Measurements from ENCODE around the gene LPAR1. TPM values are rescaled to one million over a fixed set of nuclear protein-coding genes. Genes with fewer than 3 reads are reported as not detected.
"Not testable (repeated sequence)": the region's sequence is repeated elsewhere in the genome, so short reads cannot be mapped to it uniquely, and the experiment has no call there.

LPAR1 gene
- 33.3 and 33.8 TPM in 2 replicates for total RNA-seq (2014; rRNA removed; shearing (Covaris generic))

- DNase-seq (ENCODE audit: low read depth) = peak; percentile 58
Observed at GRCh38 chr9:111038331-111039230, at the start of gene LPAR1. Gene LPAR1, minus strand, starts transcription at chr9:111038470. Its CDS starts 66,353 bp downstream, at chr9:110972117.

- peak; percentile 24 for DNase-seq (ENCODE audit: low read depth)
Observed at GRCh38 chr9:111078391-111079038, 40.2 kb upstream of the LPAR1 start.

GRCh38 chr9:111076519-111076918, 38.2 kb upstream of the LPAR1 start:
- no peak for DNase-seq (ENCODE audit: low read depth)

GRCh38 chr9:111076042-111076441, 37.8 kb upstream of the LPAR1 start:
- DNase-seq (ENCODE audit: low read depth) = no peak

GRCh38 chr9:111074395-111074794, 36.1 kb upstream of the LPAR1 start:
- no peak for DNase-seq (ENCODE audit: low read depth)

- peak; percentile 65 for DNase-seq (ENCODE audit: low read depth)
Observed at GRCh38 chr9:111069183-111069582, 30.9 kb upstream of the LPAR1 start.

- DNase-seq (ENCODE audit: low read depth) = no peak
Observed at GRCh38 chr9:111068771-111069170, 30.5 kb upstream of the LPAR1 start.

- DNase-seq (ENCODE audit: low read depth) = no peak
Observed at GRCh38 chr9:111068383-111068730, 30.1 kb upstream of the LPAR1 start.

- DNase-seq (ENCODE audit: low read depth) = no peak
Observed at GRCh38 chr9:111066468-111066867, 28.2 kb upstream of the LPAR1 start.

GRCh38 chr9:111065414-111065813, 27.1 kb upstream of the LPAR1 start:
- DNase-seq (ENCODE audit: low read depth) = no peak

- DNase-seq (ENCODE audit: low read depth) = no peak
Observed at GRCh38 chr9:111064160-111064837, 26.0 kb upstream of the LPAR1 start.

- no peak for DNase-seq (ENCODE audit: low read depth)
Observed at GRCh38 chr9:111063332-111063731, 25.1 kb upstream of the LPAR1 start.

GRCh38 chr9:111058166-111058565, 19.9 kb upstream of the LPAR1 start:
- no peak for DNase-seq (ENCODE audit: low read depth)

- no peak for DNase-seq (ENCODE audit: low read depth)
Observed at GRCh38 chr9:111056538-111056937, 18.3 kb upstream of the LPAR1 start.

- DNase-seq (ENCODE audit: low read depth) = peak; percentile 64
Observed at GRCh38 chr9:111052791-111053190, 14.5 kb upstream of the LPAR1 start.

- peak; percentile 46 for DNase-seq (ENCODE audit: low read depth)
Observed at GRCh38 chr9:111051400-111051799, 13.1 kb upstream of the LPAR1 start.

GRCh38 chr9:111050819-111051218, 12.5 kb upstream of the LPAR1 start:
- DNase-seq (ENCODE audit: low read depth) = peak; percentile 47

GRCh38 chr9:111047287-111047686, 9.0 kb upstream of the LPAR1 start:
- DNase-seq (ENCODE audit: low read depth) = not testable (repeated sequence)

- DNase-seq (ENCODE audit: low read depth) = peak; percentile 65
Observed at GRCh38 chr9:111041902-111042301, 3.6 kb upstream of the LPAR1 start.

GRCh38 chr9:111040494-111040893, 2.2 kb upstream of the LPAR1 start:
- DNase-seq (ENCODE audit: low read depth) = no peak

- no peak for DNase-seq (ENCODE audit: low read depth)
Observed at GRCh38 chr9:111039231-111039906, 1.1 kb upstream of the LPAR1 start.
